Measurements from ENCODE around the gene POC1A.

- TF ChIP-seq TRIM28 (IDR thresholded peaks at IDR 0.05; ENCODE audit: borderline replicate concordance, low read length), result no peak
- TF ChIP-seq BCL11B (tag by site-specific recombination; IDR thresholded peaks at IDR 0.05; ENCODE audit: low read depth), result no peak
- TF ChIP-seq CTCF (tag by site-specific recombination; IDR thresholded peaks at IDR 0.05), result no peak
- no peak for TF ChIP-seq ATF2 (tag by site-specific recombination; IDR thresholded peaks at IDR 0.05; ENCODE audit: low read depth)
Measured at GRCh38 chr3:52190294-52191074, 36.3 kb upstream of the POC1A start.

Measured in HEK293 (cell line).